Neural crest cell (in vitro differentiated cells): ENCODE measurements around the gene LYRM9. TPM values are rescaled to one million over a fixed set of nuclear protein-coding genes. Genes with fewer than 3 reads are reported as not detected.

ENCODE experiments used
- DNase-seq: peaks from one replicate; pipeline ENCODE4 v3.0.0; 2021; ENCODE audit warnings: low read depth, mixed read lengths, low spot score
- H3K27ac Mint-ChIP-seq: one replicate; pipeline ENCODE4 v1.8.0; 2021; ENCODE audit warnings: mild to moderate bottlenecking, mixed read lengths; ENCODE audit not compliant: unreplicated experiment
- H3K27me3 Mint-ChIP-seq: 2 replicates; pipeline ENCODE4 v1.8.0; 2021; ENCODE audit warnings: low read depth, mild to moderate bottlenecking, mixed read lengths
- H3K36me3 Mint-ChIP-seq: 2 replicates; pipeline ENCODE4 v1.8.0; 2021; ENCODE audit warnings: low read depth, mild to moderate bottlenecking, mixed read lengths
- H3K4me1 Mint-ChIP-seq: 2 replicates; pipeline ENCODE4 v1.8.0; 2021; ENCODE audit warnings: mixed read lengths
- H3K4me3 Mint-ChIP-seq: one replicate; pipeline ENCODE4 v1.8.0; 2021; ENCODE audit warnings: mild to moderate bottlenecking, mixed read lengths
- H3K9me3 Mint-ChIP-seq: 2 replicates; pipeline ENCODE4 v1.8.0; 2021; ENCODE audit warnings: mixed read lengths
- total RNA-seq: library from RNA; stranded (reverse); gene quantifications from 2 replicates; pipeline ENCODE4 v1.2.1, GENCODE V29; 2021
- TF ChIP-seq, protein P1 (sequence below): fragments of 200-600 bp; sonication (generic); conservative IDR thresholded peaks from 2 replicates; pipeline ENCODE4 v1.5.0; 2021; ENCODE audit warnings: antibody characterized with exemption, mild to moderate bottlenecking

Gene LYRM9
- total RNA-seq, 1 donor from 2014 or later = 4.3 TPM

- Mint-ChIP-seq H3K27me3 (no peaks in the 10 kb centered on the region), H3K4me1 (peaks cover 3% of the 10 kb centered on the region), H3K27ac (no peak overlapping the region), H3K9me3 (peaks cover 2% of the 10 kb centered on the region), H3K4me3 (no peak overlapping the region), H3K36me3 (peaks cover 4% of the 10 kb centered on the region)
- DNase-seq = no peak
- TF ChIP-seq, protein P1, sequence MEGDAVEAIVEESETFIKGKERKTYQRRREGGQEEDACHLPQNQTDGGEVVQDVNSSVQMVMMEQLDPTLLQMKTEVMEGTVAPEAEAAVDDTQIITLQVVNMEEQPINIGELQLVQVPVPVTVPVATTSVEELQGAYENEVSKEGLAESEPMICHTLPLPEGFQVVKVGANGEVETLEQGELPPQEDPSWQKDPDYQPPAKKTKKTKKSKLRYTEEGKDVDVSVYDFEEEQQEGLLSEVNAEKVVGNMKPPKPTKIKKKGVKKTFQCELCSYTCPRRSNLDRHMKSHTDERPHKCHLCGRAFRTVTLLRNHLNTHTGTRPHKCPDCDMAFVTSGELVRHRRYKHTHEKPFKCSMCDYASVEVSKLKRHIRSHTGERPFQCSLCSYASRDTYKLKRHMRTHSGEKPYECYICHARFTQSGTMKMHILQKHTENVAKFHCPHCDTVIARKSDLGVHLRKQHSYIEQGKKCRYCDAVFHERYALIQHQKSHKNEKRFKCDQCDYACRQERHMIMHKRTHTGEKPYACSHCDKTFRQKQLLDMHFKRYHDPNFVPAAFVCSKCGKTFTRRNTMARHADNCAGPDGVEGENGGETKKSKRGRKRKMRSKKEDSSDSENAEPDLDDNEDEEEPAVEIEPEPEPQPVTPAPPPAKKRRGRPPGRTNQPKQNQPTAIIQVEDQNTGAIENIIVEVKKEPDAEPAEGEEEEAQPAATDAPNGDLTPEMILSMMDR = no peak
Measured at GRCh38 chr17:27872776-27873175, 20.4 kb downstream of the LYRM9 start.

- no peaks in the 10 kb centered on the region for H3K27me3 Mint-ChIP-seq
- TF ChIP-seq, protein P1 = no peak
- no peak for DNase-seq
- no peak overlapping the region for H3K4me3 Mint-ChIP-seq
- H3K36me3 Mint-ChIP-seq = peaks cover 4% of the 10 kb centered on the region
- H3K4me1 Mint-ChIP-seq = peaks cover 6% of the 10 kb centered on the region
- peaks cover 2% of the 10 kb centered on the region for H3K9me3 Mint-ChIP-seq
- H3K27ac Mint-ChIP-seq = no peak overlapping the region
Measured at GRCh38 chr17:27871407-27871806, 21.8 kb downstream of the LYRM9 start.

- DNase-seq = no peak
- Mint-ChIP-seq H3K36me3 (peaks cover 4% of the 10 kb centered on the region), H3K9me3 (peaks cover 2% of the 10 kb centered on the region), H3K27me3 (no peaks in the 10 kb centered on the region), H3K4me1 (peaks cover 6% of the 10 kb centered on the region), H3K27ac (no peak overlapping the region), H3K4me3 (no peak overlapping the region)
- TF ChIP-seq, protein P1 = no peak
Measured at GRCh38 chr17:27870345-27870744, 22.8 kb downstream of the LYRM9 start.

DNA sequence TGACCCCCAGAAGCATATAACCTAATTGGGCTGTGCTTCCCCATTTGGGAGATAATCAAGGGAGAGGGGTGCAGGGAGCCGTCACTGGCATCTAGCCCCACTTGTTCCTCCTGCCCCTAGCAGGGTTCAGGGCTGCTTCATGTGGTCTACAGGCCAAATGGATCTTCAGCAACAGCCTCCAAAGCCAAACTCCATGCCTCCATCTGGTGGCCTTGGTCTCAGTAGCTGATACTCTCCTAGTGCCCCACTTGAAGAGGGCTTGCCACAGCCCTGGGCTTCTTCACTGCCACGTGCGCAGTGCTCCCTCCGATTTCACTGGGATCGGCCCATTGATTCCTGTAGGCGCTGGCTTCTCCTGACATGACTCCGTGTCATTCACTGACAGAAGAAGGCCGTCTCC is 24.6 kb downstream of the LYRM9 start:
- peaks cover 6% of the 10 kb centered on the region for H3K4me1 Mint-ChIP-seq
- H3K27me3 Mint-ChIP-seq = peaks cover 3% of the 10 kb centered on the region
- H3K36me3 Mint-ChIP-seq = peaks cover 3% of the 10 kb centered on the region
- H3K27ac Mint-ChIP-seq = no peak overlapping the region
- TF ChIP-seq, protein P1 = no peak
- no peak for DNase-seq
- peaks cover 2% of the 10 kb centered on the region for H3K9me3 Mint-ChIP-seq
- H3K4me3 Mint-ChIP-seq = no peak overlapping the region

- Mint-ChIP-seq H3K9me3 (no peaks in the 10 kb centered on the region), H3K27ac (no peak overlapping the region), H3K36me3 (no peaks in the 10 kb centered on the region), H3K4me1 (peaks cover 4% of the 10 kb centered on the region), H3K27me3 (peaks cover 23% of the 10 kb centered on the region), H3K4me3 (no peak overlapping the region)
- DNase-seq = no peak
- TF ChIP-seq, protein P1 = no peak
Measured at GRCh38 chr17:27862840-27863239, 30.3 kb downstream of the LYRM9 start.

GRCh38 chr17:27862004-27862403 is 31.2 kb downstream of the LYRM9 start:
- TF ChIP-seq, protein P1 = no peak
- no peak overlapping the region for H3K4me3 Mint-ChIP-seq
- no peaks in the 10 kb centered on the region for H3K4me1 Mint-ChIP-seq
- no peaks in the 10 kb centered on the region for H3K36me3 Mint-ChIP-seq
- H3K9me3 Mint-ChIP-seq = no peaks in the 10 kb centered on the region
- H3K27ac Mint-ChIP-seq = peak overlapping the region; percentile 35
- no peak for DNase-seq
- H3K27me3 Mint-ChIP-seq = peaks cover 26% of the 10 kb centered on the region
